Ishikawa (cell line): ENCODE results near the gene ASTN2.
A peak's percentile ranks its signal among the peaks of the same experiment; 100 is the strongest.

Experiments used
- FOXM1 ChIP-seq: IDR thresholded peaks from 2 replicates; pipeline ENCODE4 v1.6.1; 2012; ENCODE audit warnings: low read depth, borderline replicate concordance
- RAD21 ChIP-seq: IDR thresholded peaks from 2 replicates; pipeline ENCODE4 v1.6.1; 2012; ENCODE audit warnings: low read depth
- TF ChIP-seq, protein P1 (sequence below): IDR thresholded peaks from 2 replicates; pipeline ENCODE4 v1.6.1; 2012

DNA sequence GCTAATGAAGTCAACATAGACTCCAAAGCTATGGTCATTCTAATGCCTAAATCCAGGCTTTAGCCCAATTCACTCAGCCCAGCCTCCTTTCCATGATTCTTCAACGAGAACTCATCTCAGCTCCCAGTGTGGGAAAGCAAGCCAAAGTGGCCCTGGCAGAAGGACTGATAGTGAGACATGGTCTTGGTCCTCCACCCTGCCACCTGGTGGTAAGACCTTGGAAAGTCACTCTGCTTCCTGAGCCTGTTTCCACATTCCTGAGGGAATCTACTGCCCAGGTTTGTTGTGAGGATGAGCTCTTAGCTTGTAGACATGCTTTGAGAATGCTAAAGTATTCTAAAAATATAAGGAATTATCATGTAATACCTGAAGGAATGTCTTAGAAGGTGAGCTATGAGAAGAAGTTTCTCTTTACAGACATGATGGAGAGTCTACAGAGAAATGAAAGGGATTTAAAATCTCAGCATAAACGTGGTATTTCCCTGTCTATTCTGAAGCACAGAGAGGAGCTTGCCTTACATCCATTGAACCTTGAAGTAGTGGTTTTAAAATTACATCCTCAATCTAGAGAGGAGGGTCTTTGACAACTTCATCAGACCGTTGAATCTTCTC, 554.2 kb downstream of the ASTN2 start:
- no peak for TF ChIP-seq FOXM1
- TF ChIP-seq, protein P1, sequence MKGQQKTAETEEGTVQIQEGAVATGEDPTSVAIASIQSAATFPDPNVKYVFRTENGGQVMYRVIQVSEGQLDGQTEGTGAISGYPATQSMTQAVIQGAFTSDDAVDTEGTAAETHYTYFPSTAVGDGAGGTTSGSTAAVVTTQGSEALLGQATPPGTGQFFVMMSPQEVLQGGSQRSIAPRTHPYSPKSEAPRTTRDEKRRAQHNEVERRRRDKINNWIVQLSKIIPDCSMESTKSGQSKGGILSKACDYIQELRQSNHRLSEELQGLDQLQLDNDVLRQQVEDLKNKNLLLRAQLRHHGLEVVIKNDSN: no peak
- TF ChIP-seq RAD21: peak; percentile 72
